HG02798 (cell line): ENCODE data around the gene CCSAP.
"Not testable (repeated sequence)": the region's sequence is repeated elsewhere in the genome, so short reads cannot be mapped to it uniquely, and the experiment has no call there.

Source experiments
- ATAC-seq: cut with Tn5 transposase; IDR thresholded peaks from one replicate; pipeline ENCODE4 v1.9.1; 2021; ENCODE audit warnings: mild to moderate bottlenecking; ENCODE audit not compliant: unreplicated experiment, poor library complexity

CCSAP gene

DNA sequence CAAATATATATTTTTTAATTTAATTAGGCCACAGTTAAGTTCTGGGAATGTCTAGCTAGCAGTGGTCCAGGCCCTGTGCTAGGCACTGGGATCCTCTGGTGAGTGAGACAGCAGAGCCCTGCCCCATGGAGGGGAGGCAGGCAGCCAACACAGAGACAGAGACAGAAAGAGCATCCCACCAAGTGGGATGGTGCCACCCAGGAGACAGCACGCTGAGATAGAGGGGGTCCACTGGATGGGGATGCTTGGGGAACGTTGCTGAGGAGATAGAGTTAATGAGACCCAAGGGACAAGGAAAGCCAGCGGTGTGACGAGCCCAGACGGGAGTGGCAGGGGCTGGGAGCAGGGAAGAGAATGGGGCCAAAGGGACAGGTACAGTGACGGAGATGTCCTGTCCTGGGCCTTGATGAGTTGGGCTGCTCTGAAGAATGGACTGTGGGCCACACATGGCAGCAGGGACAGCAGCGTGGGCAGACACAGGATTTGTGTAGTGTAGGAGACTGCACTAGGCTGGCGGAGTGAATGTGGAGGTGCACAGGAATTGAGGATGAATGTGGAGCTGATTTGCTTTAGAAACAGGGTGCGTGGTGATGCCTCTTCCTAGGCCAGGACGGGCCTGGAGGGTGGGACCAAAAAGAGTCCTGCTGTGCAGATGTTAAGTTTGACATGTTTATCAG lies 49.2 kb downstream of the CCSAP start:
- ATAC-seq = no peak

DNA sequence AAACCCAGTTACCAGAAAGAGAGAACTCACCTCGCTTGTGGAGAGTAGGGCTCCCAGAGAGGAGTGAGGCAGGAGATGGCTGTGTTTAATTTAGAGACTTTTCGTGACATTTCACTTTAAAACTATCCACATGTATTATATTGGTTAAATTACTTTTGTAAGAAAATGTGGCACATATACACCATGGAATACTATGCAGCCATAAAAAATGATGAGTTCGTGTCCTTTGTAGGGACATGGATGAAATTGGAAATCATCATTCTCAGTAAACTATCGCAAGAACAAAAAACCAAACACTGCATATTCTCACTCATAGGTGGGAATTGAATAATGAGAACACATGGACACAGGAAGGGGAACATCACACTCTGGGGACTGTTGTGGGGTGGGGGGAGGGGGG lies 51.2 kb downstream of the CCSAP start:
- ATAC-seq = not testable (repeated sequence)

- ATAC-seq = no peak
Observed at GRCh38 chr1:229288516-229288915, 54.3 kb downstream of the CCSAP start.

GRCh38 chr1:229287267-229287666 lies 55.6 kb downstream of the CCSAP start:
- no peak for ATAC-seq

DNA sequence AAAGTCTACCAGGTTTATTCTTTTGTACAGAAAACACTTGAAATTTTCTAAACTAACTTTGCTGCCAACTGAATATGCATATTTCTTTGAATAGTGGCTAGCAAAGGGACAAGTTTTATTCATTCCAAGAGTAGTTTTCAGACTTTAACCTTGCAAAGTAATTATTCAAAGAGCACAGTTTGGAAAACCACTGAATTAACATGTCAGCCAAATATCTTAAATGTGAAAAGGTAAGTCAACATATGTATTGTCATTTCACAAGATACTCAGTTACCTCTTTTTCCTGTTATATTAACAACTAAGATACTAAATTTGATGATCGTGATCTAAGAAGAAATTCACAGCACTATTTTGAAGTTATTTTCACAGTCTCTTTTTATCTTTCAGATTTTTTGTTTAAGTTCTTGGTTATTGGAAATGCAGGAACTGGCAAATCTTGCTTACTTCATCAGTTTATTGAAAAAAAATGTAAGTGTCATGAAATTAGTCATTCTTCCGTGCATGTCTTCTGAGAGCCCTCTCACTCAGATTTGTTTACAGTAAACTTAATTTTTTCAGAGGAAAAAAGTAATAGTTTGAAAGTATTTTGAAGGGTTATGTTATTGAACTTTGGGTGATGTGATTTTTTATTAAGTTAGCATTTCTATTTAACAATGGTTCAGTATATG lies 56.6 kb downstream of the CCSAP start:
- ATAC-seq = no peak

GRCh38 chr1:229285440-229285839 lies 57.4 kb downstream of the CCSAP start:
- no peak for ATAC-seq

- ATAC-seq = no peak
Observed at GRCh38 chr1:229284887-229285286, 58.0 kb downstream of the CCSAP start.

- ATAC-seq = no peak
Observed at GRCh38 chr1:229283183-229283611, 59.6 kb downstream of the CCSAP start.

DNA sequence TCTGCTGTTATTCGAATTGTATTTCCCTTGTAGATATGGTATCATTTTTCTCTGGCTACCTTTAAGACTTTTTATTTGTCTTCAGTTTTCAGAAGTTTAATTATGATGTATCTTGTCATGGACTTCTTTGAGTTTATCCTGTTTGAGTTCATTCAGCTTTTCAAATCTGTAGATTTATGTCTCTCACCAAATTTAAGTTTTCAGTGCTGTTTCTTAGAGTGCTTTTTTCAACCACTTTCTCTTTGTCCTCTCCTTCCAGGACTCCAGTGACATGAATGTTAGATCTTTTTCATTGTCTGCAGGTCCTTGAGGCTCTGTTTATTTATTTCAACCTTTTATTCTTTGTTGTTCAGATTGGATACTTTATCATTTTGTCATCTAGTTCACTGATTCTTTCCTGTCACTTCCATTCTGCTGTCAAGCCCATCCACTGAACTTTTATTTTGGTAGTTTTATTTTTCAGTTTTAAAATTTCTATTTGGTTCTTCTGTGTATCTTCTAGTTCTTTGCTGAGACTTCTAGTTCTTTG lies 60.5 kb downstream of the CCSAP start:
- no peak for ATAC-seq

DNA sequence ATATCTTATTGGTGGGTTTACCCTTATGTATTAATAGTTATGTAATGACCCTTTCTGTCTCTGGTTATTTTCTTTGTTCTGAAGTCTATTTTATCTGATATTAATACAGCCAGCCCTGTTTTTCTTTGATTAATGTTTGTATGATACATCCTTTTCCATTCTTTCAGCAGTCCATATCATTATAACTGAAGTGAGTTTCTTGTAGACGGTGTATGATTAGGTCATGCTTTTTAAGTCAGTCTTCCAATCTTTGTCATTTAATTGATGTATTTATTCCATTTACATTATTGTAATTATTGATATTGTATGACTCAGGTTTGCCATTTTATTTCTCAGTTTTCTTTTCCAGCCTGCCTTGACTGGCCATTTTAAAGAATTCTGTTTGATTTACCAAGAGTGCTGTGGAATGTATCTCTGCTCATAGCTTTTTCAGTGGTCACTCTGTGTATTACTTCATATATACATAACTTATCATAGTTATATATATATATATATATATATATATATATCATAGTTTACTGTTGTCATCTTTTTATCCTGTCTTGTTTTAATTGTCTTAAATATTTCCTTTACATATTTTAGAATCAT lies 61.4 kb downstream of the CCSAP start:
- ATAC-seq = no peak

DNA sequence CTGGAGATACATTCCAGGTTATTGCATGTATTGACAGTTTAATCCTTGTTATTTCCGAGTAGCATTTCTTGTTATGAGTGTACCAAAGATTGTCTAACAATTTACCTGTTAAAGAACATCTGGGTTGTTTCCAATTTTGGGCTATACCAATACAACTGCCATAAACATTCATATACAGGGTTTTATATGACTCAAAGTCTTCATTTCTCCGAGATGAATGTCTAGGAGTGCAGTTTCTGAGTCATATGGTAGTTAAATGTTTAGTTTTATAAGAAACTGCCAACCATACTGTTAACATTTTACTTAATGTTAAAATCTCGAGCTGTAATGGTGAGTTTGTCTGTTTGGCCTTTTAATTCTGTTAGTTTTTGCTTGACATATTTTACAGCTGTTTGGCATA lies 61.9 kb downstream of the CCSAP start:
- no peak for ATAC-seq

- no peak for ATAC-seq
Observed at GRCh38 chr1:229280037-229280828, 62.6 kb downstream of the CCSAP start.

DNA sequence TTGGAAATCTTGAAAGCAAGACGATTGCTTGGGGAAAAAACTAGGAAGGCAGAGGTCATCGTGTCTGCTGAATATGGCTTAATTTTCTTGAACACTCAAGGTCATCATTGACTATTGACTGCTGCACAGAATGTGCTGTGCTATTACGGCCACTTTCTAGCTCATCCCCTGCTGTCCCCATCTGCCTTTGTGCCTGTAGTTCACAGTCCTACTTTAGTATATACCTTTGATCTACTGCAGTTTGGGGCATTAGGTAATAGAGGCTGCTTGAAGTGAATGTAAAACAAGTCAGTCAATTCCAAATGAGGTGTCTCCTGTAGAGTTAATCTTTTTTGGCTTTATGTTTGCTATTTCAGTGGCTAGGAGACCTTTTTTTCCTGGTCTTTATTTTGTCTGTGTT lies 63.6 kb downstream of the CCSAP start:
- no peak for ATAC-seq

- no peak for ATAC-seq
Observed at GRCh38 chr1:229278120-229278741, 64.6 kb downstream of the CCSAP start.

DNA sequence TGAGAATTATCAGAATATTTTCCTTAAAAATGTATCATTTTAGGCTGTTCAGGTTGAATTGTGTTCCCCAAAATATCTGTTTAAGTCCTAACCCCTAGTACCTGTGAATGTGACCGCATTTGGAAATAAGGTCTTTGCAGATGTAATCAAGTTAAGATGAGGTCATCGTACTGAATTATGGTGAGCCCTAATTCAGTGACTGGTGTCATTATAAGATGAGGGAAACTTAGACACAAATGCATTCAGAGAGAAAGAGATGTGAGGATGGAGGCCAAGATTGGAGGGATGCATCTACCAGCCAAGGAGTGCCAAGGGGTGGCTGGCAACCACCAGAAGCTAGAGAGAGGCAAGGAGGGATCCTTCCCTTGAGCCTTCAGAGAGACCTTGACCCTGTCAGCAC lies 67.8 kb downstream of the CCSAP start:
- ATAC-seq = no peak

GRCh38 chr1:229273507-229274232 lies 69.2 kb downstream of the CCSAP start:
- ATAC-seq = no peak

- ATAC-seq = no peak
Observed at GRCh38 chr1:229272164-229273158, 70.4 kb downstream of the CCSAP start.

DNA sequence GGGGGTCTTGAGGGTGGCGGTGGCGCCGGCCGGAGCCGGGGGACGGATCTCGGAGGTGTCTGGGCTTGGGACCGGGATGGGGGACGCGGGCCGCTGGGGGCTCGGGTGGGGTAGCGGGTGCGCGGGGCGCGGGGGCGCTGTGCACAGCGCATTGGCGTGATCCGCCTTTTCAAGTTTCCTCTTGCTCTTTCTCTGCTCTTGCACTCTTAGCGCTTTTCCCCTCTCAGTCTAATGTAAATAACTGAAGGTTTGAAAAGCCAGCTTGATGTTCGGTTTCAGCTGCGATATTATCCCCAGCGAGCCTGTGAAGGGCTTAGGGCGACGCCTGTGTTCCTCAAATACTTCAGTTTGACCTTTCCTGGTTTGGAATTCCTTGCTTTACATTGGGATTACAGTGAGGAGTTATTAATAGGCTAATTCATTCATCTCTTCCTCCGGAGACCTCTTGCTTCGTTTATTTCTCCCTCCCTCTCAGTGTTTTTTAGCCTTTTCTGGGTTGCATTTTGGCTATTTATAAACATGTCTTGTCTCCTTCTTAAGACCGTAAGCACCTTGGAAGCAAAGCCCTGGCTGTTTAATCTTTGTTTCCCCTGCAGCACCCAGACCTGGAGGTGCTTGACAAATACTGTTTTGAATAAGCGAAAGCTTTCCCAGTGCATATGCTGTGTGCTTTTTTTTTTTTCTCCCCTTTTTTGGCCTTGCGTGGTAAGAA lies 71.2 kb downstream of the CCSAP start:
- peak; percentile 45 for ATAC-seq
